DMS114 treated with DMSO at 0.1 percent for 48 hours (cell line): ENCODE data around the gene TMPRSS2.
"Not testable (repeated sequence)": the region's sequence is repeated elsewhere in the genome, so short reads cannot be mapped to it uniquely, and the experiment has no call there.

Experiments used
- DNase-seq: peaks from one replicate; lab custom pipeline; 2025; ENCODE audit not compliant: unreplicated experiment; lab: John Stamatoyannopoulos, UW

TMPRSS2 gene

DNA sequence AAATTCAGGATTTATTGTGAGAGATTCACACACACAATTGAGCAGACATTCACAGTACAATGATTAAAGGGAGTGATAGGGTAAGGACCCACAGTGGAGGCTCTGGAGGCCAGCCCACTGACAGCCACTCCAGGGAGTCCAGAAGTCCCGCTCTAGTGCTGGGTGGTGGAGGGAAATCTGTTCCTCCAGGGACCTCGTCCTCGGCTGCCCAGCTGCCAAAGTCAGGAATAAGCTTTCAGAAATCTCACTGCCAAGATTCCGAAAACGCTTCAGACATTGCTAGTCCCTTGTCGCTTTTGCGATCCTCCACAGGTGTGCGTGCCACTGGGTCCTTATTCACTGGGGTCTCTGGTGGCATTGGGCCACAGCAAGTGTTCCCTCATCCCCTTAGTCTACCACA is 79.6 kb downstream of the TMPRSS2 start:
- DNase-seq: no peak

GRCh38 chr21:41427556-41427955 is 80.4 kb downstream of the TMPRSS2 start:
- no peak for DNase-seq

DNA sequence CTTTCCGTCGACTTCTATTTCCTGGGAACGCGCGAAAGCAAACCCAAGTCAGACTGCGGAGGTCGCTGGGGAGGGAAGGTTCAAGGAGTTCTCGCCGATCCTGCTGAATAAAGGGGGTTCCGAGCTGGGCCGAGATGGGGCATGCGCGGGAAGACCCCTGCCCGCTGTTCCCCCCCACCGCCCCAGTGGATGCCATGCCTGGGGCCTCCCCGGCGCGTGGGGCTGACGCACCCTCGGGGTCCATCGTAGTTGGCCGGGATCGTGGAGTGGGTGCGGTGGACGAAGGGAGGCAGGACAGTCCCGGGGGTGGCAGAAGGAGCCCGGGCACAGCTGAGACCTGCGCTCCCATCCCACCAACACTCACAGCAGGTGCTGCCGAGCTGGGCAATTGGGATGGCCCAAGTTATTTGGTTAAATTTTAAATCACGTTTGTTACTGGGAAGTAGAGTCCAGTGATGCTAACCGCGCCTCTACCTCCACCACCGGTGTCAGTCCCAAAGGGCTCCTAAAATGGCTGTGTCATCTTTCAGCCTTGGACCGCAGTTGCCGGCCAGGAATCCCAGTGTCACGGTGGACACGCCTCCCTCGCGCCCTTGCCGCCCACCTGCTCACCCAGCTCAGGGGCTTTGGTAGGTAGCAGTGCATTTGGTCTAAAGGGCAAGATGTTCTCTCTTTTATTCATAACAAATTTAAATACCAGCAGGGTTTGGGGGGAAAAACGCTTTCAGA is 81.1 kb downstream of the TMPRSS2 start:
- no peak for DNase-seq

DNA sequence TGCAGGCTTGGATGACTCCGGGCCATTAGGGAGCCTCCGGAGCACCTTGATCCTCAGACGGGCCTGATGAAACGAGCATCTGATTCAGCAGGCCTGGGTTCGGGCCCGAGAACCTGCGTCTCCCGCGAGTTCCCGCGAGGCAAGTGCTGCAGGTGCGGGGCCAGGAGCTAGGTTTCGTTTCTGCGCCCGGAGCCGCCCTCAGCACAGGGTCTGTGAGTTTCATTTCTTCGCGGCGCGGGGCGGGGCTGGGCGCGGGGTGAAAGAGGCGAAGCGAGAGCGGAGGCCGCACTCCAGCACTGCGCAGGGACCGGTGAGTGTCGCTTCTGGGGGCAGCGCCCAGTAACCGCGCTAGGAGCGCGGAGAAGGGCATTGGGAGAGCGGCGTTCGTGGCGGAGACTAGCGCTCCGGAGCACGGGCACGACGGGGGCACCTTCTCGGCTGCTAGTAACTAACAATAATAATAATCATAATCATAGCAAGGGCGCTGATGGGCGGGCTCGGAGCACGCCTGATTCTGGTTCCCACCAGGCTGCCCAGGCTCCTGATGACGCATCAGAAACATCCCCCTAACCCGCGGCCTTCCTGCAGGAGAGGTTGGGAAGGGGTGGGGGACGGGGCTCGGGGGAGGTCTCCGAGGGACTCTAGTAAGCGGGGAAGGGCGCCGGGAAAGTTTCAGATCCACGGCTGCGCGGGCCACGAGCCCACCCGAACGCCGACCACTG is 81.8 kb downstream of the TMPRSS2 start, which contains the start of gene MX1:
Gene MX1 (plus strand): TSS at position 286 of the 722 bp plus-strand sequence. CDS start 5,832 bp downstream, outside the sequence.
- DNase-seq: no peak

- DNase-seq: no peak
These were observed 82.4 kb downstream of the TMPRSS2 start for GRCh38 chr21:41425588-41425953.

GRCh38 chr21:41423305-41423636 is 84.7 kb downstream of the TMPRSS2 start:
- DNase-seq: not testable (repeated sequence)

DNA sequence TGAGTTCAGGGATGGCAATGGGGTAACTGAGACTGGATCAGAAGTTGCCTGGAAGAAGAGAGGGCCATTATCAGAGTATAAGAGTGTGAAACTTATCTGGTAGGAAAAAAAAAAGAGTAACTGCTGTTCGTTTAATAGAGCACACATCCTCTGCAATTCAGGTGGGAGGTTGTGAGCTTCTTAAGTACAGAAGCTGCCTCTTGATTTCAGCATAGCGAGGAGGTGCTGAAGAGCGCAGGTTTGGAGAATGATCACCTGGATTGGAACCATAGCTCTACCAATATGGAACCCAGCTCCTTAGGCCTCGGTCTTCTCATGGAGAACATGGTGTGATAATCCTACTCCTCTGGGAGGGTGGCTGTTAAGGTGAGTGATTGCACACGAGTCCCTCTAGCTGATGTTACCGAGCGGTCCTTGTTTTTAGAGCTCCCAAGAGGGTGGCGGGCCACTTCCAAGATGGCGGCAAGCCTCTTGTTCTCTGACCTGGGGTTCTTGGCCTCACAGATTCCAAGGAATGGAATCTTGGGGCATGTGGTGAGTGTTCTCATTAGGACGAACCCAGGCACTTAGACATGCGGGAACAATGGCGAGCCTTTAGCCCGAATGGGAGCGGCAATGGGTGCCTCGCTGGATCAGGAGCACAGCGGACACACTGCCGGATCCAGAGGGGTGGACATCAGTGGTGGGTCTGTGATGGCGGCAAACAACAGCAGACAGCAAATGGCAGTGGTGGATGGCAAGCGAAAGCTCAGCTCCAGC is 85.2 kb downstream of the TMPRSS2 start:
- no peak for DNase-seq

- DNase-seq: not testable (repeated sequence)
These were observed 87.0 kb downstream of the TMPRSS2 start for GRCh38 chr21:41420998-41421397.

GRCh38 chr21:41419921-41420862 is 87.8 kb downstream of the TMPRSS2 start:
- peak; percentile 9 for DNase-seq

GRCh38 chr21:41418956-41419680 is 88.8 kb downstream of the TMPRSS2 start:
- no peak for DNase-seq

DNA sequence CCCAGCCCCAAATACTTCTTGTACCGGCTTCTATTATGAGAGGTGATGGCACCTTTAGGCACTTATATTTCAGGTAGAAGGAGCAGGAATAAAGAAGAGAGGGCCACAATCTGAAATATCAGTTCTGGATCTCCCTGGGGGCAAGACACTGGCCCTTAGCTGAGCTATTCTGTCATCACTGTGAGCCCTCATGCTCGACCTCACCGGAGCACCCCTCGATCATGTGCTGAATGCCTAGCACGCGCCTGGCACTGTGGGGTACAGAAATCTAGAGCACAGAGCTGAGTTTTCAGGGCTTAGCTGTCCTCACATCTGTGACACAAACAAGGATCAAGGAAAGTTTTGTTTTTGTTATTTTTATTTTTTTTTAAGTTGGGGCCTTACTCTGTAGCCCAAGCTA is 89.6 kb downstream of the TMPRSS2 start:
- DNase-seq: no peak

- not testable (repeated sequence) for DNase-seq
These were observed 90.5 kb downstream of the TMPRSS2 start for GRCh38 chr21:41417505-41417904.
